ACC112 (cell line): ENCODE data around the gene ZNF460.

ENCODE experiments used
- H2AFZ ChIP-seq: fragments of 200-600 bp; sonication (generic); one replicate; pipeline ENCODE4 v1.6.0; 2017; ENCODE audit warnings: antibody characterized with exemption, low read length; ENCODE audit not compliant: unreplicated experiment
- H3K27ac ChIP-seq: fragments of 200-600 bp; sonication (generic); 2 replicates; pipeline ENCODE4 v1.5.1; 2014; ENCODE audit warnings: low read depth, mild to moderate bottlenecking, antibody characterized with exemption, low read length, moderate library complexity
- H3K27me3 ChIP-seq: fragments of 200-600 bp; sonication (generic); 2 replicates; pipeline ENCODE4 v1.6.1; 2014; ENCODE audit warnings: mild to moderate bottlenecking, antibody characterized with exemption, low read length, moderate library complexity, mixed read lengths; ENCODE audit not compliant: insufficient read depth
- H3K36me3 ChIP-seq: fragments of 200-600 bp; sonication (generic); 2 replicates; pipeline ENCODE4 v1.6.1; 2016; ENCODE audit warnings: mild to moderate bottlenecking, antibody characterized with exemption, low read length, moderate library complexity, mixed read lengths; ENCODE audit not compliant: insufficient read depth
- H3K4me1 ChIP-seq: fragments of 200-600 bp; sonication (generic); one replicate; pipeline ENCODE4 v1.6.1; 2016; ENCODE audit warnings: low read length, mixed read lengths; ENCODE audit not compliant: insufficient read depth, unreplicated experiment, control insufficient read depth
- H3K4me3 ChIP-seq: fragments of 200-600 bp; sonication (generic); 2 replicates; pipeline ENCODE4 v1.5.1; 2014; ENCODE audit warnings: mild to moderate bottlenecking, low read depth, low read length
- H3K79me2 ChIP-seq: fragments of 200-600 bp; sonication (generic); one replicate; pipeline ENCODE4 v1.6.0; 2016; ENCODE audit warnings: low read length; ENCODE audit not compliant: control insufficient read depth, unreplicated experiment, insufficient read depth

ZNF460 gene

DNA sequence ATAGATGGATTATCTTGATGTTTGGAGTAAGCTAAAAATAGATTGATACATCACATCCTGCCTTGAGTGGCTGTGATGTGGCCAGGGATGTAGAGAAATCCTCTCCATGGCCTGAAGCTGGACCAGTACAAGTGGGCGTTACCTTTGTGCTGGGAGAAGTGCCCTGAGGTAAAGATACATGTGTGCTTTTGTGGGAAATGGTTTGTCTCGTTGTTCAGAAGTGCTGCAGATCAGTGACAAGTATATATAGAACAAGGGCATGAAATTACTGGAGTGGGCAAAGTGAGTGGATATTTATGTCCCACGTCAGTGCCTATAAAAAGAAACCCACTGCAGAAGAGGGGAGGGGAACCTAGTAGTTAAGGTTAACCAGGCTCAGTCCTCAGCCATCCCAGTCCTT lies 58.6 kb downstream of the ZNF460 start:
- Histone ChIP-seq H3K79me2 (no peaks in the 10 kb centered on the region), H3K27me3 (no peaks in the 10 kb centered on the region), H3K36me3 (no peaks in the 10 kb centered on the region), H3K27ac (no peak overlapping the region), H2AFZ (no peak overlapping the region), H3K4me1 (no peaks in the 10 kb centered on the region), H3K4me3 (no peak overlapping the region)

DNA sequence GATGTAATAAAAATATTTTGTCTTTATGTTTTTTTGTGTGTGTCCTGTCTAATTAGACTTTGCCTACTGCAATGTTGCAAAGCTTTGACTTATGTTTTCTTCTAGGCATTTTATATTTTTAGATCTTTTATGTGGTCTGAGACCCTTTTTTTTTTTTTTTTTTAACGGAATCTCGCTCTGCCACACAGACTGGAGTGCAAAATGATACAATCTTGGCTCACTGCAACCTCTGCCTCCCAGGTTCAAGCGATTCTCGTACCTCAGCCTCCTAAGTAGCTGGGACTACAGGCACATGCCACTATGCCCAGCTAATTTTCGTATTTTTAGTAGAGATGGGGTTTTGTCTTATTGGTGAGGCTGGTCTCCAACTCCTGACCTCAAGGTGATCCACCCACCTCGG lies 62.3 kb downstream of the ZNF460 start:
- Histone ChIP-seq H3K79me2 (no peaks in the 10 kb centered on the region), H2AFZ (no peak overlapping the region), H3K27me3 (no peaks in the 10 kb centered on the region), H3K27ac (no peak overlapping the region), H3K4me1 (no peaks in the 10 kb centered on the region), H3K36me3 (no peaks in the 10 kb centered on the region), H3K4me3 (no peak overlapping the region)
